OCI-LY1 (cell line): Measurements from ENCODE around the gene TNNT1.

Source experiments
- EZH2 ChIP-seq: fragments of 200-600 bp; sonication (generic), shearing (Covaris generic); IDR thresholded peaks from 2 replicates; pipeline ENCODE4 v1.8.0; 2017; ENCODE audit warnings: borderline replicate concordance, mixed run types, mild to moderate bottlenecking, antibody characterized with exemption, low read length, moderate library complexity, mixed read lengths
- TF ChIP-seq, protein P1 (sequence below): fragments of 200-600 bp; sonication (generic), shearing (Covaris generic); IDR thresholded peaks from 2 replicates; pipeline ENCODE4 v1.5.1; 2017; ENCODE audit warnings: mild to moderate bottlenecking, antibody characterized with exemption, low read length, moderate library complexity, mixed read lengths

DNA sequence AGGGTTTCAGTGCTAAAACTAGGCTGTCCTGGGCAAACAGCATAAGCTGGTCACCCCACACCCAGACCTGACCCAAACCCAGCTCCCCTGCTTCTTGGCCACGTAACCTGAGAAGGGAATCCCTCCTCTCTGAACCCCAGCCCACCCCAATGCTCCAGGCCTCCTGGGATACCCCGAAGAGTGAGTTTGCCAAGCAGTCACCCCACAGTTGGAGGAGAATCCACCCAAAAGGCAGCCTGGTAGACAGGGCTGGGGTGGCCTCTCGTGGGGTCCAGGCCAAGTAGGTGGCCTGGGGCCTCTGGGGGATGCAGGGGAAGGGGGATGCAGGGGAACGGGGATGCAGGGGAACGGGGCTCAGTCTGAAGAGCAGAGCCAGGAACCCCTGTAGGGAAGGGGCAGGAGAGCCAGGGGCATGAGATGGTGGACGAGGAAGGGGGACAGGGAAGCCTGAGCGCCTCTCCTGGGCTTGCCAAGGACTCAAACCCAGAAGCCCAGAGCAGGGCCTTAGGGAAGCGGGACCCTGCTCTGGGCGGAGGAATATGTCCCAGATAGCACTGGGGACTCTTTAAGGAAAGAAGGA lies 34.4 kb downstream of the TNNT1 start:
- TF ChIP-seq, protein P1, sequence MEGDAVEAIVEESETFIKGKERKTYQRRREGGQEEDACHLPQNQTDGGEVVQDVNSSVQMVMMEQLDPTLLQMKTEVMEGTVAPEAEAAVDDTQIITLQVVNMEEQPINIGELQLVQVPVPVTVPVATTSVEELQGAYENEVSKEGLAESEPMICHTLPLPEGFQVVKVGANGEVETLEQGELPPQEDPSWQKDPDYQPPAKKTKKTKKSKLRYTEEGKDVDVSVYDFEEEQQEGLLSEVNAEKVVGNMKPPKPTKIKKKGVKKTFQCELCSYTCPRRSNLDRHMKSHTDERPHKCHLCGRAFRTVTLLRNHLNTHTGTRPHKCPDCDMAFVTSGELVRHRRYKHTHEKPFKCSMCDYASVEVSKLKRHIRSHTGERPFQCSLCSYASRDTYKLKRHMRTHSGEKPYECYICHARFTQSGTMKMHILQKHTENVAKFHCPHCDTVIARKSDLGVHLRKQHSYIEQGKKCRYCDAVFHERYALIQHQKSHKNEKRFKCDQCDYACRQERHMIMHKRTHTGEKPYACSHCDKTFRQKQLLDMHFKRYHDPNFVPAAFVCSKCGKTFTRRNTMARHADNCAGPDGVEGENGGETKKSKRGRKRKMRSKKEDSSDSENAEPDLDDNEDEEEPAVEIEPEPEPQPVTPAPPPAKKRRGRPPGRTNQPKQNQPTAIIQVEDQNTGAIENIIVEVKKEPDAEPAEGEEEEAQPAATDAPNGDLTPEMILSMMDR = no peak
- no peak for TF ChIP-seq EZH2
